GM06990 (cell line): ENCODE data around the gene ITGB2.

Experiments
- DNase-seq: peaks from one replicate; pipeline ENCODE4 v3.0.0-alpha.2; 2011; ENCODE audit not compliant: insufficient read length; ENCODE audit errors: extremely low read depth
- H3K27me3 ChIP-seq: replicated peaks from 2 replicates; pipeline ENCODE4 v1.6.0; 2011; ENCODE audit warnings: low read length; ENCODE audit not compliant: control insufficient read depth, insufficient read depth
- H3K36me3 ChIP-seq: 2 replicates; pipeline ENCODE4 v1.5.1; 2011; ENCODE audit warnings: low read length; ENCODE audit not compliant: control insufficient read depth, insufficient read depth
- H3K4me3 ChIP-seq: replicated peaks from 2 replicates; pipeline ENCODE4 v1.5.1; 2011; ENCODE audit warnings: low read depth, mild to moderate bottlenecking, control low read depth, low read length
- TF ChIP-seq, protein P1 (sequence below): IDR thresholded peaks from 2 replicates; pipeline ENCODE4 v1.5.1; 2011; ENCODE audit warnings: low read length, control low read depth, mild to moderate bottlenecking, inconsistent platforms; ENCODE audit not compliant: insufficient read depth, poor library complexity, severe bottlenecking

ITGB2 gene

DNA sequence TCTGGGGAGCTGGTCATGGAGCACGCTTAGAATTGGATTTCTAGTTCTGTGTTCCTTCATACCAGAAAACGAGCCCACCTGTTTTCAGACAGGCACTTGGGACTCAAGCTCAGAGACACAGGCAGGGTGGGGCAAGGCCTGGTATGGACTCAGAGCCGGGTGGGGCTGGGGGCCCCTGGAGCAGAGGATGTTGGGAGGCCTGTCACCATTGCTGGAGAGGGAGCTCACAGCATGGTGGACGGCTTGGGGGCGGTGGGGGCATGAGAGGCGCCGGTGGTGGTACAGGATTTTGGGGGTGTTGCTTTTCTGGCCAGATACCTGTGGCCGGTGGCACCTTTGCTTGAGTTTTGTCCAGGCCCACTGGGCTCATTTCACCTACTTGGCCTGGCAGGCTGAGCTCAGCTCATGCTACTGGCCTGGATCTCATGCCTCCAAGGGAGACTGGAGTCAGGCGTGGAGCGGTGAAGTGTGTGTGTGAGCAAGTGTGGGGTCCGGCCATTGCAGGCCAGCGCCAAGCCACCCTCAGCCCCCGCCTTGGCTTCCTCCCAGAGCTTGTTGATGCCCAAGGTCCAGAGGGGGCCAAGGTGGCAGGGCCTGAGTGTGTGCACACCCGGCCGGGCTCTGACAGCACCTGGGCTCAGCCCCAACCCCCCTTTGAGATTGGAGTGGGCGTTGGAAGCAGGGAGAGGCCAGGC is 27.9 kb upstream of the ITGB2 start:
- DNase-seq = no peak
- TF ChIP-seq, protein P1, sequence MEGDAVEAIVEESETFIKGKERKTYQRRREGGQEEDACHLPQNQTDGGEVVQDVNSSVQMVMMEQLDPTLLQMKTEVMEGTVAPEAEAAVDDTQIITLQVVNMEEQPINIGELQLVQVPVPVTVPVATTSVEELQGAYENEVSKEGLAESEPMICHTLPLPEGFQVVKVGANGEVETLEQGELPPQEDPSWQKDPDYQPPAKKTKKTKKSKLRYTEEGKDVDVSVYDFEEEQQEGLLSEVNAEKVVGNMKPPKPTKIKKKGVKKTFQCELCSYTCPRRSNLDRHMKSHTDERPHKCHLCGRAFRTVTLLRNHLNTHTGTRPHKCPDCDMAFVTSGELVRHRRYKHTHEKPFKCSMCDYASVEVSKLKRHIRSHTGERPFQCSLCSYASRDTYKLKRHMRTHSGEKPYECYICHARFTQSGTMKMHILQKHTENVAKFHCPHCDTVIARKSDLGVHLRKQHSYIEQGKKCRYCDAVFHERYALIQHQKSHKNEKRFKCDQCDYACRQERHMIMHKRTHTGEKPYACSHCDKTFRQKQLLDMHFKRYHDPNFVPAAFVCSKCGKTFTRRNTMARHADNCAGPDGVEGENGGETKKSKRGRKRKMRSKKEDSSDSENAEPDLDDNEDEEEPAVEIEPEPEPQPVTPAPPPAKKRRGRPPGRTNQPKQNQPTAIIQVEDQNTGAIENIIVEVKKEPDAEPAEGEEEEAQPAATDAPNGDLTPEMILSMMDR = no peak
- H3K4me3 ChIP-seq = no peak overlapping the region
- peaks cover 33% of the 10 kb centered on the region for H3K36me3 ChIP-seq
- H3K27me3 ChIP-seq = no peaks in the 10 kb centered on the region

DNA sequence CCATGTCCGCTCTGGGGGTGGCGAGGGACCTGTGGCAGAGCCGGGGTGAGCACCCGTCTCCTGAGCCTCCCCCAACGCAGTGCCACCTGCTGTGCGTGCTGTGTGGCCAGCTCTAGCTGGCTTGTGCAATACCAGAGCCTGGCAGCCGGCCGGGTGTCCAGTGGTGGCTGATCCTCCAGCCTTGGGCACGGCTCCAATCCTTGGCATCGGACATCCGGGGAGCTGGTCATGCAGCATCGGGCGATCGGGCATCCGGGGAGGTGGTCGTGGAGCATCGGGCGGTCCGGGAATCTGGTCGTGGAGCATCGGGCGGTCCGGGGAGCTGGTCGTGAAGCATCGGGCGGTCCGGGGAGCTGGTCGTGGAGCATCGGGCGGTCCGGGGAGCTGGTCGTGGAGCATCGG is 27.2 kb upstream of the ITGB2 start:
- Histone ChIP-seq H3K4me3 (no peak overlapping the region), H3K27me3 (no peaks in the 10 kb centered on the region), H3K36me3 (peaks cover 37% of the 10 kb centered on the region)
- TF ChIP-seq, protein P1 = no peak
- no peak for DNase-seq

DNA sequence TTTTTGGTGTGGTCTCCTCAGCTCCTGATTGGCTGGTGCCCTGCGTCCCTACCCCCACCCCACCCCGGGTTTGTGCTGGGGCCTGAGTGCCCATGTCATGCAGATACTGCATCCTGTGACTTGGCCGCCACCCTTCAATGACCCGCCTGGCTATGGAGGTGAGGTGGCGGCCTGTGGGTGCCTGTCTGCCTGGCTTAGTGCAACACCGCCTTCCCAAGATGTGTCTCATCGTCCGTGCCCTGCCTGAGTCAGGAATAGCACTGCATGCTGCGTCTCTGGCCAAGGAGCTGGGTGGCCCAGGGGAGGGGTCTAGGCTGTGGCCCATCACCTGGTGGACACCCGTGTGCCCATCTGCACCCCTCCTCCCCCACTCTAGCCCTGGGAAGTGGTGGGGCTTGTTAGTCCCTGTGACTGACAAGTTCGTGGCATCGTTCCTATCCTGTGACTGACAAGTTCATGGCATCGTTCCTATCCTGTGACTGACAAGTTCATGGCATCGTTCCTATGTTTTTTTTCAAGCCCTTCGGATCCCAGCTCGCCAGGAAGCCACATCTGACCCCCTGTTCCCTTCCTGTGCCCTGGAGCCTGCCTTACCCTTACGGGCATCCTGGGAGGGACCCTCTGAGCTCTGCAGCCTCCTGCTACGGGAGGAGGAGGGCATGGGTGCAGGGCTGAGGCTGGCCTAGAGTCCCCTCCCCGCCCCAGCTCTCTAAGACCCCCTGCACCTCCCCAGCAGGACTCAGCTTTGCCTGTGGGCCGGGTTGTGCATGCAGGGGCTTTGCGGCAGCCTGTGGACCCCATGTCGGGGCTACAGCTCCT is 26.6 kb upstream of the ITGB2 start:
- peak; percentile 5 for DNase-seq
- Histone ChIP-seq H3K27me3 (no peaks in the 10 kb centered on the region), H3K4me3 (no peak overlapping the region), H3K36me3 (peaks cover 37% of the 10 kb centered on the region)
- TF ChIP-seq, protein P1 = no peak

DNA sequence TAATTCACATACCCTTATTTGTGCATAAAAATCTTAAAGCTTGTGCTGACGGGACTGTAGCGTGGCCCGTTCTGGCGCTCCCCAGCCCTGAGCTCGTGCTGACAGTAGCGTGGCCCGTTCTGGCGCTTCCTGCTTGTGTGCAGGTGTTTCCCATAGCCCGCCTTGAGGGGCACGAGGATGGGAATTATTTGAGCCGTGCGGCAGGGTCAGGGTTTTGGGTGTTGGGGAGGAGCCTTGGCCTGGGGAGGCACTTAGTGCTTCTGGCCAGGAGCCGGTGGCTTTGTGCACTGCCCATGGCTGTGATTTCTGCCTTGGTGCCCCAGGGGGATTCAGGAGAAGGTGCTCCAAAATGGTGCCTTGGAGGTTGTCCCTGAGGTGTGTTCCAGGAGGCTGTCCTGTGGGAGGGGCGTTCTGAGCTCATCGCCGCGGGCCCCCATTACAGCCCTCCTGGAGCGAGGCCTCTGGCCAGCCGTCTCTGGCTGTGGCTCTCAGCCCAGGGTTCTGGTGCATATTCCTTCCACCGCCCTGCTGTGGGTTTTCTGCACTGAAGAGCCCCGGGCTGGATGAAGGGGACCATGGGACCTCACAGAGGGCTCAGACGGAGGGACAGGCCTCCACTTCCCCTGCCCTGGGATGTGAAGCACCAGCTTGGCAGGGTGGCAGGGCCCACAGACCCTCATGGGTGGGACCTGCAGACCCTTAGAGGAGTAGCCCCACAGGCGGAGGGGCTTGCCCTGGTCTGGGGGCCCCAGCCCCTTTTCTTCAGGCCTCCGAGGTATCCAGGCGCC is 25.7 kb upstream of the ITGB2 start:
- DNase-seq = peak; percentile 3
- TF ChIP-seq, protein P1 = no peak
- Histone ChIP-seq H3K27me3 (no peaks in the 10 kb centered on the region), H3K4me3 (no peak overlapping the region), H3K36me3 (peaks cover 36% of the 10 kb centered on the region)

DNA sequence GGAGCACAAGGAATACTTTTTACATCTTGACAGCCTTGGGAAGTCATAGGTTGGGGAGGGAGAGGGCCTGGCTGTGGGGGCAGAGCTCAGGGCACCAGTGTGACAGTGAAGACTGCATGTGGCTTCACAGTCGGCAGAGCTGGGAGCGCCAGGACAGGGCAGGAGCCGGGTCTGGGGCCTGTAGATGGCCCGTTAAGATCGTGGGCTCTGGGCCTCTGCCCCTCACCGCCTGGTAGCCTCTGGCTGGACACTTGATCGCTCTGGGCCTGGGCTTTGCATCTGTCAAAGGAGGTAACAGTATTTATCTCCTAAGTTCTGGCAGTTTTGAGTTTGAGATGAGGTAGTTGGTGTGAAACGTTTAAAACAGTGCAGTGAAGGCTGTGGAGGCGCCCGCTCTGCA is 23.9 kb upstream of the ITGB2 start:
- H3K27me3 ChIP-seq = no peaks in the 10 kb centered on the region
- peaks cover 29% of the 10 kb centered on the region for H3K36me3 ChIP-seq
- H3K4me3 ChIP-seq = no peak overlapping the region
- TF ChIP-seq, protein P1 = no peak
- DNase-seq = no peak
